HG03060 (cell line): ENCODE data around the gene ARHGAP18.

Source experiments
- ATAC-seq: cut with Tn5 transposase; IDR thresholded peaks from one replicate; pipeline ENCODE4 v1.9.1; 2021; ENCODE audit warnings: low read depth, moderate number of reproducible peaks; ENCODE audit not compliant: unreplicated experiment

The ARHGAP18 gene

GRCh38 chr6:129672881-129673631, 36.9 kb downstream of the ARHGAP18 start:
- peak; percentile 68 for ATAC-seq

- ATAC-seq = no peak
Observed at GRCh38 chr6:129672341-129672682, 37.7 kb downstream of the ARHGAP18 start.

GRCh38 chr6:129671442-129672340, 38.3 kb downstream of the ARHGAP18 start:
- ATAC-seq = peak; percentile 59

GRCh38 chr6:129670634-129671033, 39.3 kb downstream of the ARHGAP18 start:
- ATAC-seq = no peak

- no peak for ATAC-seq
Observed at GRCh38 chr6:129667621-129668020, 42.4 kb downstream of the ARHGAP18 start.

- no peak for ATAC-seq
Observed at GRCh38 chr6:129667034-129667433, 42.9 kb downstream of the ARHGAP18 start.

GRCh38 chr6:129665555-129665954, 44.4 kb downstream of the ARHGAP18 start:
- no peak for ATAC-seq

GRCh38 chr6:129663531-129663930, 46.4 kb downstream of the ARHGAP18 start:
- no peak for ATAC-seq

- ATAC-seq = peak; percentile 72
Observed at GRCh38 chr6:129662980-129663431, 47.0 kb downstream of the ARHGAP18 start.

- peak; percentile 59 for ATAC-seq
Observed at GRCh38 chr6:129662406-129662766, 47.6 kb downstream of the ARHGAP18 start.

- peak; percentile 6 for ATAC-seq
Observed at GRCh38 chr6:129661536-129662405, 48.2 kb downstream of the ARHGAP18 start.

- no peak for ATAC-seq
Observed at GRCh38 chr6:129660346-129660676, 49.7 kb downstream of the ARHGAP18 start.

- ATAC-seq = no peak
Observed at GRCh38 chr6:129659590-129660345, 50.2 kb downstream of the ARHGAP18 start.

- no peak for ATAC-seq
Observed at GRCh38 chr6:129659167-129659566, 50.8 kb downstream of the ARHGAP18 start.

GRCh38 chr6:129657483-129657882, 52.5 kb downstream of the ARHGAP18 start:
- no peak for ATAC-seq

GRCh38 chr6:129655334-129655733, 54.6 kb downstream of the ARHGAP18 start:
- no peak for ATAC-seq

GRCh38 chr6:129653746-129654145, 56.2 kb downstream of the ARHGAP18 start:
- no peak for ATAC-seq

GRCh38 chr6:129653229-129653628, 56.7 kb downstream of the ARHGAP18 start:
- ATAC-seq = no peak

- ATAC-seq = no peak
Observed at GRCh38 chr6:129651291-129651691, 58.7 kb downstream of the ARHGAP18 start.

GRCh38 chr6:129648819-129649491, 61.0 kb downstream of the ARHGAP18 start:
- no peak for ATAC-seq
